ENCODE results near the gene TSPAN31. TPM values are rescaled to one million over a fixed set of nuclear protein-coding genes. Genes with fewer than 3 reads are reported as not detected.

Gene TSPAN31
- total and polyA plus RNA-seq, 4 donors, result 27.4 to 40.6 (median 34.5) TPM

DNA sequence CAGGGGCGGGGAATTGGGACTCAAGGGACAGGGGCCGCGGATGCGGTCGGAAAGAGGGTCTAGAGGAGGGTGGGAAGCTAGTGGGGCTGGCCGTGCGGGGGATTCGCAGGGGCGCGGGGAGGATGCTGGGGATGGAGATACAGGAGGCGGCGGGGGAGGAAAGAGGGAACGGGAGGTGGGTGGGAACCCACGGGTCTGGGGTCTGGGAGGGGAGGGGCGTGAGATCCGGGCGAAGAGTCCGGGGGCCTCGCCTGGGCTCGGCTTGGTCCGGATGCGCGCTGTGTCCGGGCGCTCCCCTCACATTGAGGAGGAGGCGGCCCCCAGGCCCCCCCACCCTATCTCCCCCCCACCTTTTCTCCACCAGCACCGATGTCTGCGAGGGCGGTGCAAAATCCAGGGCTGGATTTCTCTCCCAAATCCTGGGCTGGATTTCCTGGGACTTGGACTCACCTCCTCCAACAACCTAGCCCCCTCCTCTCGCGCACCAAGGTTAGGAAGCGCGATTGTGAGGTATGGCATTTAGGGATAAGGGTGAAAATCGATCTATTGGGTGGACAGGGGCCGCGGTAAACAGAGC is 6.1 kb upstream of the TSPAN31 start, which contains the start of gene AGAP2:
TSS of gene AGAP2 (minus strand) at position 82 of the 577 bp plus-strand sequence. CDS start 496 bp downstream, outside the sequence.
- intact Hi-C loops (cut with DNase I), result no loop called here
- Histone ChIP-seq H3K36me3 (ENCODE audit: control insufficient read depth in 1 of 2, insufficient read depth in 2 of 2, low read length in 1 of 2) (no peaks in the 10 kb centered on the region), H3K4me3 (ENCODE audit: low read length in 2 of 2) (peak within 1 kb of the TSS; percentile 21 to 41), H3K27me3 (ENCODE audit: control insufficient read depth in 1 of 2, insufficient read depth in 2 of 2, low read length in 1 of 2) (no peaks in the 10 kb centered on the region), H3K4me1 (ENCODE audit: control insufficient read depth in 1 of 2, insufficient read depth in 2 of 2, low read length in 2 of 2) (no peaks in the 10 kb centered on the region), H3K9me3 (ENCODE audit: control insufficient read depth, low read length) (no peaks in the 10 kb centered on the region), H3K27ac (ENCODE audit: low read depth in 1 of 2, low read length in 2 of 2) (no peak within 1 kb of the TSS)
- no peak for ATAC-seq (ENCODE audit: low FRiP score)
- 3 to 5% methylated on average over 24 to 36 of the region's 36 CpGs for WGBS, 2 donors
- no peak for DNase-seq

DNA sequence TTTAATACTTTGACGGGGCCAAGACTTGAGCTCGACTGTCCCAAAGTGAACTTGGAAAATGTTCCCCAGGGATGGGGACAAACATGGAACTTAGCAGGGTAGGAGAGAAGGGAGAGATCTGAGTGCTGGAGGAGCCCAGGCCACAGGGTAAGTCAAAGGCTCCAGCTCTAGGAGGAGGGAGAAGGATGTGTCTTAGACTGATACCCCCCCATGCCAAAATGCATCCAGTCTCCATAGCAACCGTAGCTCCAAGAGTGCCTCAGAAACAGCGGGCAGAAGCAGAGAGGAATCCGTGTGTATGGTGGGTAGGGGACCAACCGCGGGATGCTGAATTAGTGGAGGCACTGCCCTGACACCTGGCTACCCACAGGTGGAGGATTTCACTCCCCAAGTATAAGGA is 5.5 kb upstream of the TSPAN31 start:
- intact Hi-C loops (cut with DNase I), result no loop called here
- ATAC-seq (ENCODE audit: low FRiP score) (no peak), DNase-seq (no peak)
- H3K36me3 ChIP-seq (ENCODE audit: control insufficient read depth in 1 of 2, insufficient read depth in 2 of 2, low read length in 1 of 2), result no peaks in the 10 kb centered on the region
- 9 to 16% methylated on average over 7 of the region's 7 CpGs for WGBS, 2 donors
- no peaks in the 10 kb centered on the region for H3K27me3 ChIP-seq (ENCODE audit: control insufficient read depth in 1 of 2, insufficient read depth in 2 of 2, low read length in 1 of 2)
- no peak overlapping the region for H3K27ac ChIP-seq (ENCODE audit: low read depth in 1 of 2, low read length in 2 of 2)
- H3K4me1 ChIP-seq (ENCODE audit: control insufficient read depth in 1 of 2, insufficient read depth in 2 of 2, low read length in 2 of 2), result no peaks in the 10 kb centered on the region
- H3K9me3 ChIP-seq (ENCODE audit: control insufficient read depth, low read length), result no peaks in the 10 kb centered on the region
- H3K4me3 ChIP-seq (ENCODE audit: low read length in 2 of 2), result no peak overlapping the region

GRCh38 chr12:57739914-57740538 is 4.8 kb upstream of the TSPAN31 start:
- Histone ChIP-seq H3K4me1 (ENCODE audit: control insufficient read depth in 1 of 2, insufficient read depth in 2 of 2, low read length in 2 of 2) (no peaks in the 10 kb centered on the region), H3K9me3 (ENCODE audit: control insufficient read depth, low read length) (no peaks in the 10 kb centered on the region), H3K27ac (ENCODE audit: low read depth in 1 of 2, low read length in 2 of 2) (no peak overlapping the region), H3K36me3 (ENCODE audit: control insufficient read depth in 1 of 2, insufficient read depth in 2 of 2, low read length in 1 of 2) (no peaks in the 10 kb centered on the region), H3K27me3 (ENCODE audit: control insufficient read depth in 1 of 2, insufficient read depth in 2 of 2, low read length in 1 of 2) (no peaks in the 10 kb centered on the region), H3K4me3 (ENCODE audit: low read length in 2 of 2) (no peak overlapping the region)
- intact Hi-C loops (cut with DNase I), result no loop called here
- WGBS, 2 donors, result 18 to 26% methylated on average over 5 to 10 of the region's 10 CpGs
- DNase-seq (no peak), ATAC-seq (ENCODE audit: low FRiP score) (no peak)

DNA sequence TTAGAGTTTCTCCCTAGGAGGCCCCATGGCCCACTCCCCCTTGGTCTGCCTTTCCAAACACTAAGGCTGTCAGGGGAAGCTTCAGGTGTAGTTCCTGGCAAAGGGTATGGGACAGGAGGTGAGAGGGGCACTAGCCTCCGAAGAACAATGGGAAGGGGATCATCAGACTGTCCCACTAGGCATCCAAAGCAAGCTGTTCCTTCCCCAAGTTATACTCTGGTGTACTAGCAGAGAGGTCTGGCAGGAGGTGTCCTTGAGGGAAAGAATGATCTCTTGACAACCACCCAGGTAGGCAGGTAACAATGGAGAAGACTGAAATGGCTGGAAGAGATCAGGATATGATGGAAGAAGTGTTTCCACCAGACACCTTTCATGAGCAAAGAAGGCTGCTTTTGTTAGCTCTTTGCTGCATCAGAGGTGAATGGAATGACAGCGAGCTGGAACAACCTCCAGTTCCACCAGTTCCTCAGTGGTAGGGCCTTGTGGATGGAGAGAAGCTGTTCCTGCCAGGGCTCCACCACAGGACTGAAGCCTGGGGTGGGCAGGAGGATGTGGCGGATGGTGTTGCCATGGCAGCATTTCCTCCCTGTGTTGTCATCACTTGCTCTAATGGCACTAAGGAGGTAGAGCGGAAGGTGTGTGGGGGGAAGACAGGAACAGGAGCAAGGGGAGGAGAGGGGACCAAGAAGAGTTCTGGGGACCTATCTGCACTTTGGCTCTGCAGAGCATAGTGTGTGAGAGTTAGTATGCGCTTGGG is 4.0 kb upstream of the TSPAN31 start:
- no peak overlapping the region for H3K27ac ChIP-seq (ENCODE audit: low read depth in 1 of 2, low read length in 2 of 2)
- 68 to 71% methylated on average over 5 of the region's 5 CpGs for WGBS, 2 donors
- H3K9me3 ChIP-seq (ENCODE audit: control insufficient read depth, low read length), result no peaks in the 10 kb centered on the region
- no peaks in the 10 kb centered on the region for H3K36me3 ChIP-seq (ENCODE audit: control insufficient read depth in 1 of 2, insufficient read depth in 2 of 2, low read length in 1 of 2)
- H3K4me3 ChIP-seq (ENCODE audit: low read length in 2 of 2), result no peak overlapping the region
- intact Hi-C loops (cut with DNase I), result no loop called here
- H3K4me1 ChIP-seq (ENCODE audit: control insufficient read depth in 1 of 2, insufficient read depth in 2 of 2, low read length in 2 of 2), result no peaks in the 10 kb centered on the region
- DNase-seq, result no peak
- no peaks in the 10 kb centered on the region for H3K27me3 ChIP-seq (ENCODE audit: control insufficient read depth in 1 of 2, insufficient read depth in 2 of 2, low read length in 1 of 2)
- no peak for ATAC-seq (ENCODE audit: low FRiP score)

GRCh38 chr12:57741413-57741789 is 3.4 kb upstream of the TSPAN31 start:
- Histone ChIP-seq H3K4me3 (ENCODE audit: low read length in 2 of 2) (no peak overlapping the region), H3K36me3 (ENCODE audit: control insufficient read depth in 1 of 2, insufficient read depth in 2 of 2, low read length in 1 of 2) (no peaks in the 10 kb centered on the region), H3K4me1 (ENCODE audit: control insufficient read depth in 1 of 2, insufficient read depth in 2 of 2, low read length in 2 of 2) (no peaks in the 10 kb centered on the region), H3K27me3 (ENCODE audit: control insufficient read depth in 1 of 2, insufficient read depth in 2 of 2, low read length in 1 of 2) (no peaks in the 10 kb centered on the region), H3K27ac (ENCODE audit: low read depth in 1 of 2, low read length in 2 of 2) (no peak overlapping the region), H3K9me3 (ENCODE audit: control insufficient read depth, low read length) (no peaks in the 10 kb centered on the region)
- DNase-seq, result no peak
- intact Hi-C loops (cut with DNase I), result no loop called here
- ATAC-seq (ENCODE audit: low FRiP score), result no peak
- 74 to 80% methylated on average over 1 of the region's 1 CpG for WGBS, 2 donors

- no peaks in the 10 kb centered on the region for H3K9me3 ChIP-seq (ENCODE audit: control insufficient read depth, low read length)
- H3K4me1 ChIP-seq (ENCODE audit: control insufficient read depth in 1 of 2, insufficient read depth in 2 of 2, low read length in 2 of 2), result no peaks in the 10 kb centered on the region
- DNase-seq, result no peak
- intact Hi-C loops (cut with DNase I), result no loop called here
- H3K27me3 ChIP-seq (ENCODE audit: control insufficient read depth in 1 of 2, insufficient read depth in 2 of 2, low read length in 1 of 2), result no peaks in the 10 kb centered on the region
- H3K27ac ChIP-seq (ENCODE audit: low read depth in 1 of 2, low read length in 2 of 2), result no peak overlapping the region
- WGBS, 2 donors, result 54 to 58% methylated on average over 14 of the region's 14 CpGs
- ATAC-seq (ENCODE audit: low FRiP score), result no peak
- no peaks in the 10 kb centered on the region for H3K36me3 ChIP-seq (ENCODE audit: control insufficient read depth in 1 of 2, insufficient read depth in 2 of 2, low read length in 1 of 2)
- H3K4me3 ChIP-seq (ENCODE audit: low read length in 2 of 2), result no peak overlapping the region
These were observed 2.7 kb upstream of the TSPAN31 start for GRCh38 chr12:57741844-57742738.

DNA sequence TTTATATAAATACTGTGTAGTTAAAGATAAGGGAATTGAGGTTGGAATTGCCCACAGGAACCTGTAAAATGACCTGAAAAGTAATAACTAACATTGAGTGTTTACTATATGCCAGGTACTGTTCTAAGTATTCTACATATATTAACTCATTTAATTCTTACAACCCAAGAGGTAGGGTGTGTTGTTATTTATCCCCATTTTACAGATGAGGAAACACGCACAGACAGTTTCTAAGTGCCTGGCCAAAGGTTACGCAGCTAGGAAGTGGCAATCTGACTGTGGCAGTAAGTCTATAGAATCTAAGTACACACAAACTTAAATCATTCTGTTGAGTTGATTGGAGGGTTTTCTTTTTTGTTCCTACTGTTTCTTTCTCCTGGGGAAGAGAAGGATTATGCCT is 1.1 kb upstream of the TSPAN31 start:
- ATAC-seq (ENCODE audit: low FRiP score), result no peak
- WGBS, 2 donors, result 85 to 92% methylated on average over 2 of the region's 2 CpGs
- H3K27ac ChIP-seq (ENCODE audit: low read depth in 1 of 2, low read length in 2 of 2), result no peak overlapping the region
- no peaks in the 10 kb centered on the region for H3K27me3 ChIP-seq (ENCODE audit: control insufficient read depth in 1 of 2, insufficient read depth in 2 of 2, low read length in 1 of 2)
- H3K4me3 ChIP-seq (ENCODE audit: low read length in 2 of 2), result no peak overlapping the region
- no peaks in the 10 kb centered on the region for H3K4me1 ChIP-seq (ENCODE audit: control insufficient read depth in 1 of 2, insufficient read depth in 2 of 2, low read length in 2 of 2)
- H3K36me3 ChIP-seq (ENCODE audit: control insufficient read depth in 1 of 2, insufficient read depth in 2 of 2, low read length in 1 of 2), result peaks cover 0 to 2% of the 10 kb centered on the region in 2 donors
- intact Hi-C loops (cut with DNase I), result no loop called here
- no peak for DNase-seq
- no peaks in the 10 kb centered on the region for H3K9me3 ChIP-seq (ENCODE audit: control insufficient read depth, low read length)

DNA sequence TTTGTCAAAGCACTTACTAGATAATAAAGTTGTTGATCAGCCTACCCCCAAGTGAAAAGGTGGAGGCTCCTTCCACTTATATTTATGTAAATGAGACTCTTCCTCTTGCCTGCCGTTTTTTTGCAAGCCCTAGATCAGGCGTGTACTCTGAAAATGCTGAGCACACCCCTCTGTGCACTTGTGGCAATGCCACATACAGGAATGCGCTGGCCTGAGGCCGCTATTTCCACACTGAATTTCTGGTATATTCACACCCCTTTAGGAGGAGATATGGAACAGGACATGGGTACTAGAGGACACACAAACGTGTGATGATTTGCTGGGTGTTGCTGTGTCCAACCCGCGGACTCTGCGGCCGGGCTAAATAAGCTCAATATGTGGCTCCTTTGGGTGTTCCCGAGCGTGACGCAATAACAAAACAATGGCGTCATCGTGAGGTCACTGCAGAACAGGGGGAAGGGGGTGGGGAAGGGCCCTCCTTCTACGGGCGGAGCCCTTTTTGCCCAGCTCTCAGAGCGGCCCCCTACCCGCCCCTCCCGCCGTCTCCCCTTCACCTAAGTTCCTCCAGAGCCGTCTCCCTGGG is 554 bp upstream of the TSPAN31 start:
- Histone ChIP-seq H3K9me3 (ENCODE audit: control insufficient read depth, low read length) (no peaks in the 10 kb centered on the region), H3K27me3 (ENCODE audit: control insufficient read depth in 1 of 2, insufficient read depth in 2 of 2, low read length in 1 of 2) (no peaks in the 10 kb centered on the region), H3K36me3 (ENCODE audit: control insufficient read depth in 1 of 2, insufficient read depth in 2 of 2, low read length in 1 of 2) (peaks cover 0 to 4% of the 10 kb centered on the region in 2 donors), H3K4me3 (ENCODE audit: low read length in 2 of 2) (peak overlapping the region; percentile 36 to 45), H3K27ac (ENCODE audit: low read depth in 1 of 2, low read length in 2 of 2) (peak overlapping the region; percentile 49 to 50), H3K4me1 (ENCODE audit: control insufficient read depth in 1 of 2, insufficient read depth in 2 of 2, low read length in 2 of 2) (no peaks in the 10 kb centered on the region)
- peak; percentile 84 to 94 for DNase-seq
- ATAC-seq (ENCODE audit: low FRiP score), result peak; percentile 84
- WGBS, 2 donors, result 7 to 9% methylated on average over 21 of the region's 21 CpGs
- intact Hi-C loops (cut with DNase I), result no loop called here
